ENCODE results near the gene TMEM245.
A peak's percentile ranks its signal among the peaks of the same experiment; 100 is the strongest.

Gene TMEM245

GRCh38 chr9:109119439-109120203 lies at the start of gene TMEM245:
Gene TMEM245 (minus strand): TSS chr9:109119947. CDS start chr9:109119913, 34 bp downstream.
- DNase-seq = peak; percentile 95

GRCh38 chr9:109168170-109168569 lies 48.4 kb upstream of the TMEM245 start:
- DNase-seq = no peak

GRCh38 chr9:109167716-109168115 lies 48.0 kb upstream of the TMEM245 start:
- no peak for DNase-seq

GRCh38 chr9:109166771-109167601 lies 47.2 kb upstream of the TMEM245 start, which contains the start of gene FRRS1L:
Gene FRRS1L (minus strand): TSS chr9:109167249. CDS start chr9:109167138, 111 bp downstream.
- DNase-seq = no peak

- no peak for DNase-seq
These were observed 46.5 kb upstream of the TMEM245 start for GRCh38 chr9:109166171-109166770.

- no peak for DNase-seq
These were observed 44.3 kb upstream of the TMEM245 start for GRCh38 chr9:109164042-109164441.

- no peak for DNase-seq
These were observed 43.4 kb upstream of the TMEM245 start for GRCh38 chr9:109163194-109163593.

GRCh38 chr9:109162677-109163076 lies 42.9 kb upstream of the TMEM245 start:
- no peak for DNase-seq

GRCh38 chr9:109161471-109161870 lies 41.7 kb upstream of the TMEM245 start:
- no peak for DNase-seq

- DNase-seq = no peak
These were observed 39.8 kb upstream of the TMEM245 start for GRCh38 chr9:109159583-109159982.

- DNase-seq = no peak
These were observed 38.9 kb upstream of the TMEM245 start for GRCh38 chr9:109158651-109159050.

GRCh38 chr9:109156708-109157107 lies 37.0 kb upstream of the TMEM245 start:
- no peak for DNase-seq

GRCh38 chr9:109150925-109151545 lies 31.3 kb upstream of the TMEM245 start:
- no peak for DNase-seq

- DNase-seq = no peak
These were observed 30.0 kb upstream of the TMEM245 start for GRCh38 chr9:109149722-109150121.

- no peak for DNase-seq
These were observed 29.3 kb upstream of the TMEM245 start for GRCh38 chr9:109149089-109149488.

GRCh38 chr9:109145051-109145450 lies 25.3 kb upstream of the TMEM245 start:
- no peak for DNase-seq

GRCh38 chr9:109143881-109144562 lies 24.3 kb upstream of the TMEM245 start:
- DNase-seq = no peak

GRCh38 chr9:109141375-109141774 lies 21.6 kb upstream of the TMEM245 start:
- no peak for DNase-seq

- DNase-seq = no peak
These were observed 20.1 kb upstream of the TMEM245 start for GRCh38 chr9:109139851-109140250.

GRCh38 chr9:109138421-109138820 lies 18.7 kb upstream of the TMEM245 start:
- no peak for DNase-seq

- DNase-seq = no peak
These were observed 14.4 kb upstream of the TMEM245 start for GRCh38 chr9:109134167-109134578.

- DNase-seq = no peak
These were observed 13.8 kb upstream of the TMEM245 start for GRCh38 chr9:109133533-109133932.
